ENCODE results near the gene NIN. TPM values are rescaled to one million over a fixed set of nuclear protein-coding genes. Genes with fewer than 3 reads are reported as not detected.

NIN gene
- total RNA-seq, 1 experiment from 2014 or later, result 31.5 TPM

Small RNA genes within 50 kb of the gene (small RNA-seq; reads per million reads assigned to genes)
- gene RF00593, result not detected

Other genes with a start within 250 kb of the NIN start
- gene SAV1, start 162.9 kb downstream of the NIN start, total RNA-seq (2014; rRNA removed; shearing (Covaris generic)), result 18.9 and 22.0 TPM in 2 replicates
- not detected in 2 replicates for gene ABHD12B, start 40.9 kb upstream of the NIN start, total RNA-seq (2014; rRNA removed; shearing (Covaris generic))
- gene PYGL, start 113.3 kb upstream of the NIN start, total RNA-seq (2014; rRNA removed; shearing (Covaris generic)), result 105 and 106 TPM in 2 replicates

All from HT1080 (cell line).